ENCODE data around the gene EVI5L.

The EVI5L gene

DNA sequence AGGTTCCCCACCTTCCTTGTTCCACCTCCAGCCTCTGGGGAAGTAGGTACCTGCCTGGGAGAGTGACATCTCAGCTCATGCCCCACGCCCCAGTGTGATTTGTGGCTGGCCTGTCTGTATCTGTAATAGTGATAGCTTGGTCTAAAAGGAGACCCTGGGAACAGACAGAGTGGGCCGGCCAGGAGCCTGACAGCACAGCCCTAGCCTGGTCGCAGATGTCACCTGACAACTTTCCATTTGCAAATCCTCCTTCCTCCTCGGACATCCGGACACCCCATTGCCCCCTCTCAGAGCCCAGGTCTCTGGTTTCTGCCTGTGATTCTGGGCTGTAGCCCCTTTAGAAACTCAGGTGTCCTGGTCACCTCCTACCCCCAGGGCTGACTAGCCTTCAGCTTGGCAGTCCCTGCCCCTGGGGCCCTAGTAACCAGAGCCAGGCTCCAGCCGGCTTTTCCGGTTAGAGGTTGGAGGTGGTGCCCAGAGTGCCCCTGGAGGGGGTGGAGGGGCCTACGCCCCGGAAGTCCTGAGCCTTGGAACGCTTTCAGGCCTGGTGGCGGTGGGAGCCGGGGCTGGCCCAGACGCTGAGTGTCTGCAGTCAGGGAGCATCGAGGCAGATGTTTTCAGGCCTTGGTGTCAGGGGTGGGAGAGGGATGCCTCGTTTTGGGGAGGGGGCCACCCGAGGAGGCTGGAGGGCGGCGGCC lies 64.7 kb downstream of the EVI5L start:
- no peak for DNase-seq (ENCODE audit: low read depth, low spot score)

DNA sequence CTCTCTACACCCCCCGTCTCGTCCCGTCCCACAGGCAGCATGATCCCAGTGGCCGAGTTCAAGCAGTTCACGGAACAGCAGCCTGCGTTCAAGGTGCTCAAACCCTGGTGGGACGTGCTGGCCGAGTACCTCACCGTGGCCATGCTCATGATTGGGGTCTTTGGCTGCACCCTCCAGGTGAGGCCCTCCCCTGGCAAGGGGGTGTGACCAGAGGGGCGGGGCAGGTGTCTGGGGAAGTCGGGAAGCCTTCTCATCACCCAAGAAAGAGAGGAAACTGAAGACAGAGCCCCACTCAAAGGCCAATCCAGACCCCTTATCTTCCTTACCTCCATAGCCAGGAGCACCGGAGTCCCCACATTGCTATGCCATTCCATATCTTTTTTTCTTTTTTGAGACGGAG lies 65.5 kb downstream of the EVI5L start:
- DNase-seq (ENCODE audit: low read depth, low spot score), result no peak

DNA sequence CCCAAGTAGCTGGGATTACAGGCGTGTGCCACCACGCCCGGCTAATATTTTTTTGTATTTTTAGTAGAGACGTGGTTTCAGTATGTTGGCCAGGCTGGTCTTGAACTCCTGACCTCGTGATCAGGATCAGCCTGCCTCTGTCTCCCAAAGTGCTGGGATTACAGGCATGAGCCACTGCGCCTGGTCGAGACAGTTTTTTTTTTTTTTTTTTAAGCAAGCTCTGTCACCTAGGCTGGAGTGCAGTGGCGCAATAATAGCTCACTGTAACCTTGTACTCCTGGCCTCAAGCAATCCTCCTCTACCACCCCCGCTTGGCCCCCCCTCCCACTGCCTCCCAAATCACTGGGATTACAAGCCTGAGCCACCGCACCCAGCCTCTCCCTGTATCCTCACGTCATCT lies 67.3 kb downstream of the EVI5L start:
- no peak for DNase-seq (ENCODE audit: low read depth, low spot score)

DNA sequence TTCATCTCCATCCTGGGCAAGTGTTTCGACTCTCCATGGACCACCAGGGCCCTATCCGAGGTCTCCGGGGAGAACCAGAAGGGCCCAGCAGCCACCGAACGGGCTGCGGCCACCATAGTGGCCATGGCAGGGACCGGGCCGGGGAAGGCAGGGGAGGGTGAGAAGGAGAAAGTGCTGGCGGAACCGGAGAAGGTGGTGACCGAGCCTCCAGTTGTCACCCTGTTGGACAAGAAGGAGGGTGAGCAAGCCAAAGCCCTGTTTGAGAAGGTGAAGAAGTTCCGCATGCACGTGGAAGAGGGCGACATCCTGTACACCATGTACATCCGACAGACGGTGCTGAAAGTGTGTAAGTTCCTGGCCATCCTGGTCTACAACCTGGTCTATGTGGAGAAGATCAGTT lies 68.9 kb downstream of the EVI5L start:
- no peak for DNase-seq (ENCODE audit: low read depth, low spot score)

DNA sequence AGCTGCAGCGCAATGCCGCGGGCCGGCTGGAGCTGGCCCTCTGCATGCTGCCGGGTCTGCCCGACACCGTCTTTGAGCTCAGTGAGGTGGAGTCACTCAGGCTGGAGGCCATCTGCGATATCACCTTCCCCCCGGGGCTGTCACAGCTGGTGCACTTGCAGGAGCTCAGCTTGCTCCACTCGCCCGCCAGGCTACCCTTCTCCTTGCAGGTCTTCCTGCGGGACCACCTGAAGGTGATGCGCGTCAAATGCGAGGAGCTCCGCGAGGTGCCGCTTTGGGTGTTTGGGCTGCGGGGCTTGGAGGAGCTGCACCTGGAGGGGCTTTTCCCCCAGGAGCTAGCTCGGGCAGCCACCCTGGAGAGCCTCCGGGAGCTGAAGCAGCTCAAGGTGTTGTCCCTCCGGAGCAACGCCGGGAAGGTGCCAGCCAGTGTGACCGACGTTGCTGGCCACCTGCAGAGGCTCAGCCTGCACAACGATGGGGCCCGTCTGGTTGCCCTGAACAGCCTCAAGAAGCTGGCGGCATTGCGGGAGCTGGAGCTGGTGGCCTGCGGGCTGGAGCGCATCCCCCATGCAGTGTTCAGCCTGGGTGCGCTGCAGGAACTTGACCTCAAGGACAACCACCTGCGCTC lies 69.8 kb downstream of the EVI5L start:
- DNase-seq (ENCODE audit: low read depth, low spot score), result no peak

DNA sequence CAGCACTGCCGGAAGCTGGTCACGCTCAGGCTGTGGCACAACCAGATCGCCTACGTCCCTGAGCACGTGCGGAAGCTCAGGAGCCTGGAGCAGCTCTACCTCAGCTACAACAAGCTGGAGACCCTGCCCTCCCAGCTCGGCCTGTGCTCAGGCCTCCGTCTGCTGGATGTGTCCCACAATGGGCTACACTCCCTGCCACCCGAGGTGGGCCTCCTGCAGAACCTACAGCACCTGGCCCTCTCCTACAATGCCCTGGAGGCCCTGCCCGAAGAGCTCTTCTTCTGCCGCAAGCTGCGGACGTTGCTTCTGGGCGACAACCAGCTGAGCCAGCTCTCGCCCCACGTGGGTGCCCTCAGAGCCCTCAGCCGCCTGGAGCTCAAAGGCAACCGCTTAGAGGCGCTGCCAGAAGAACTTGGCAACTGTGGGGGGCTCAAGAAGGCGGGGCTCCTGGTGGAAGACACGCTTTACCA lies 70.4 kb downstream of the EVI5L start:
- DNase-seq (ENCODE audit: low read depth, low spot score), result no peak

DNA sequence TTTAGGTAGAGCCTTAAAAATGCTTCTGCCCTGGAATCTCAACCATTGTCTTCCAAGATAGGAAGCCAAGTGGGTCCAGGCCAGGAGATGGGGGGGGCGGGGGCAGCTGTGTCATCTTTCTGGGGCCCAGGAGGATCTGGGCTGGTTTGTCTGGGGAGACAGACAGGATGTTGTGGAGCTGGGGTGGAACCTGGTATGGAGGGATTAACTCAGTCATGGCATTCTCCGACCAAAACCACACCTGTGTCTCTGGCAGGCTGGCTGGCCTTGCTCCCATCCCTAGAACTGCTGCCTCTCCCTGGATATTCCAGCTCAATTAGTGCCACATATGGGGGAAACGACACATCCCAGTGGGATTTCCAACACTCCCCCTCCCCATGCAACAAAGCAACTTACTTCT lies 70.9 kb downstream of the EVI5L start:
- DNase-seq (ENCODE audit: low read depth, low spot score), result no peak

DNA sequence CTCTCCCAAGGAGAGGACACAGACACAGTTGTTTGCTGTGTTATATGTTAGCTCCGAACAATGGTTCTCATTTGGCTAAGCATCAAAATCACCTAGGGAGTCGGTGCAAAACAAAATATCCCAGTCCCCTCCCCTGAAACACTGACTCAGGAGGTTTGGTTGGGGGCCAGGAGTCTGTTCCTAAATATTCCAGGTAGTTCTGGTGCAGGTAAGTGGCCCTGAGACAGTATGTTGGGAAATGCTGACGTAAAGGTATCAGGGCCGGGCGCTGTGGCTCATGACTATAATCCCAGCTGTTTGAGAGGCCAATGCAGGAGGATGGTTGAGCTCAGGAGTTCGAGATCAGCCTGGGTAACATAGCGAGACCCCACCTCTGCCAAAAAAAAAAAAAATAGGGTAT lies 71.3 kb downstream of the EVI5L start:
- no peak for DNase-seq (ENCODE audit: low read depth, low spot score)

DNA sequence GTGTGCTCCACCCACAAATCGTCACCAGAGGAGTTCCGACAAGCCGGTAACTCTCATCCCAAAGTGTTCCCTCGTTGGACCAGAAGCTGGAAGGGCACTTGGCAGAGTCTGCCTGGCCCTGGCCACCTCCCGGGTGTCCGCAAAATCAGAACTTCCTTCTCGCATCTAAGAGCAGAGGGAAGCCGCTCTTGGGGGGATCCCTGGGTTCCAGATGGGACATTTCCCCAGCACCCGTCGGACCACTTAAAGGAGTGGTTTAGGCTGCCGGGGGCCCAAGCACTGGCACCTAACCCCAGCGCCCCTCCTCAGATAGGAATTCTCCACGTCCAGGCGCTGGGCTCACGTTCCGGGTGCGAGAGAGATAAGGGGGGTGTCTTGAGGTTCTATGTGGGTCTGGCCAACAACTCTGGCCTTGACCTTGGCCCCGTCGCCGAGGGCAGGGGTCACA lies 72.8 kb downstream of the EVI5L start:
- DNase-seq (ENCODE audit: low read depth, low spot score), result no peak

DNA sequence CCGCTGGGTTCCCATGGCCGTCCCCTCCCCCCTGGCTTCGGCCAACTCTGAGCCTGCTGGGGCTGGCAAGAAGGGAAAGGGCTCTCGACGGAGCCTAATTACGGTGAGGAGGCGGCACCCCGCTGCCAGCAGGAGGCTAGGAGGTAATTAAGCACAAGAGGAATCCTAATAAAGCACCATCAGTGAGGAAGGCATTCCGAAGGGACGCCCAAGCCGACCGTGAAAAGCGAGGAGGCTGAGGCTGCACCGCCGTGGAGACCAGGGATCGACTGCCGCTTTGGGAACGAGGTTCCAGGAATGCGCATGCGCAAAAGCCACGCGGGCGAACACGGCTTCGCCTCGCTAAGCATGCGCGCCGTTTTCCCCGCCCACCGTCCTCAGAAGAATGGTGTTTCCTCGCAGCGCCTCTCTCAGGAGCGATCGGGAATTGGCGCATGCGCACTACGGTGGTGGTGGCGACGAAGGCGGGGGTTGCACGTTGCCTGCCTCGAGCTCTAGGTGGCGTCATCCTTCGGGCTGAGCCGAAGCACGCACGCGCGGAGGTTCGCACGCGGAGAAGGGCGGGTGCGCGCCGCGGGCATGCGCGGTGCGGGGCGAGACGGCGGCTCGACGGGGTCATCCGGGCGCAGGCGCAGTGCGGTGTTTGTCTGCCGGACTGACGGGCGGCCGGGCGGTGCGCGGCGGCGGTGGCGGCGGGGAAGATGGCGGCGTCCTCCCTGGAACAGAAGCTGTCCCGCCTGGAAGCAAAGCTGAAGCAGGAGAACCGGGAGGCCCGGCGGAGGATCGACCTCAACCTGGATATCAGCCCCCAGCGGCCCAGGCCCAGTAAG lies 73.4 kb downstream of the EVI5L start, which contains the start of gene MAP2K7:
Gene MAP2K7 (plus strand): TSS at position 634 of the 830 bp plus-strand sequence. CDS start 68 bp downstream, at position 702.
- peak; percentile 100 for DNase-seq (ENCODE audit: low read depth, low spot score)

DNA sequence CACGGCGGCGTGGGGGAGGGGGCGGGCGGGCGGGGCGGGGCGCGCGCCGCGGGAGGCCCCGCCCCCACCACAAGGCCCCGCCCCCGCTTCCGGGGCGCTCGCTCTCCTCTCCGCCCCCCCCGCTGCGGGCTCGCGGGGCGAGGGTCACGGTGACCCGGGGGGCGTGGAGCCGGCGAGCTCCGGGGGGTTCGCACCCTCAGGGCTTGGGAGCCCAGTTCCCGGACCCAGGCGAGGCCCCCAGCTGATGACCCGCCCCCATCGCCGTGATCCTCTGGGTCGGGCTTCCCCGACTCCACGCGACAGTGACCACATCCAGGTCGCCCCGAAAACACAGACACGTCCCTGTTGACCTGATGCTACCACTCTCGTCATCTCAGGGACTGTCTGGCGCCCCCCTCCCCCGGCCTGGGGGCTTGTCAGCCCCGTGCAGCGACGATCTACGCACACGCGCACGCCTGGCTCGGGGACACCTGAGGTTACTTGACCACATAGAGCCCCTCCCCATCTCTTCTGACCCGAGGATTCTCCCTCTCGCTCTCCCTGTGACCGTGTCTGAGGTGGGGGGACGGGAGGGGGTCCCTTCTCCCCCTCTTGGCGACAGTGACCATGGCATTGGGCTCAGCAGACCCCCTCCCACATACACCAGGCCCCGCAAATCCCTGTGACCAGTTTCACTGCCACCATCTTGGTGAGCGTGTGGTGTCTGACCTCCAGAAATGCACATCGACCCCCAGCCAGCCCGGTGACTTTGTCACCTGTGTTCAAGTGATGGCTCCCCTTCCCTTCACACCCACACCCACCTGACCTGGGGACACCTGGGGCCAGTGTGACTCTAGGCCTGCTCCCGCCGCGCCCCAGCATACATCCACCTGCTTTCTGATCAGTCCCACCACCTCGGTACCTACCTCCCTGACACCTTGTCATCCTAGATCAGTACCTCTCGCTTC lies 74.3 kb downstream of the EVI5L start:
- DNase-seq (ENCODE audit: low read depth, low spot score), result no peak

DNA sequence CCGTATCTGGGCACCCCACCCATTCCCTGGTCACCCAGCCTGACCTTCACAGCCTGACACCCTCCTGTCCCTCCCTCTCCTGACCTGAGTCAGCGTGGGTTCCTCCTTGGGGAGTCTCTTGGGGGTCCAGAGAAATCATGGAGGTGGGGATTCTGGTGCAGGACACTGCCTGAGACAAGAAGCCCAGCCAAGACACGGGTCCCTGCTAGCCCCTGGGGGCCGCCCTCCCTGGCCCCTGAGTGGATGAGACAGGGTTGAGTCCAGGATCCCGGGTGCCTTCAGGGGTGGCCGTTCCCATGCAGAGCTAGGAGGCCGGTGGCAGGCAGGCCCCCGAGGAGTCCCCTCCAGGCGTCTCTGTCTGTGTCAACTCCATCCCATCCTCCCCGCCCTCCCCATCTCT lies 75.2 kb downstream of the EVI5L start:
- DNase-seq (ENCODE audit: low read depth, low spot score), result no peak

DNA sequence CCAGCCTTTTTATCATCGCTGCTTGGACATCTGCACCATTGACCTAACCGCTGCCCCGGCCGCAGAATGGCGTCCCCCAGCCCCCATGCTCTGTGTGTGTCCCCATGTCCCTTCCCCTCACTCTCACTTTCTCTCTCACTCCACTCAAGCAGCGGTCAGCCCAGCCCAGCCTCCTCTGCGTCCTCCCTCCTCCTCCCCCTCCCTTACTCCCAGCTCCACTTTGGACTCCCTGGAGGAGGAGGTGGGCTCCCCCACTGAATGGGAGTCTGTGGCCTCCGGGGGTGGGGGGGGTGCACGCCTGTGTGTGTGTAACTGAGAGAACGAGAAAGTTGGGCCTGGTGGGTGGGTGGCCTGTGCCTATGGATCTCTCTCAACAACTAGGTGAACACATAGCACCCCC lies 75.8 kb downstream of the EVI5L start:
- no peak for DNase-seq (ENCODE audit: low read depth, low spot score)

DNA sequence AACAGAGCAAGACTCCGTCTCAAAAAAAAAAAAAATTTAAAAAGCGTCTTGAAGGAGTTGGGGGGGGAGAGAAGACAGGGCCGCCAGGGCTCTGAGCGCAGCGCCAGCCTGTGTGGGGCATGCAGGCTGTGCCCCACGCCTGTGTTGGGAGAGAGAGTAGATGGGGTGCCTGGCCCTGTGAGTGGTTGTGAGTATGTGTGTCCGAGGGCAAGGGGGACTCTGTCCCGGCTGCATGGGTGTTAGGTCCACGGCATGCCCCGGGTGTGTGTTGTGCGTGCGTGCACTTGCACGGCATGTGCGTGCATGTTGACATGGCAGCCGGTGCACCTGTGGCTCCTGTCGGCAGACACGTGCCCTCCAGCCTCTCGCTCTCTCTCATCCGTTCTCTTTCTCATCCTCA lies 77.1 kb downstream of the EVI5L start:
- DNase-seq (ENCODE audit: low read depth, low spot score), result no peak

DNA sequence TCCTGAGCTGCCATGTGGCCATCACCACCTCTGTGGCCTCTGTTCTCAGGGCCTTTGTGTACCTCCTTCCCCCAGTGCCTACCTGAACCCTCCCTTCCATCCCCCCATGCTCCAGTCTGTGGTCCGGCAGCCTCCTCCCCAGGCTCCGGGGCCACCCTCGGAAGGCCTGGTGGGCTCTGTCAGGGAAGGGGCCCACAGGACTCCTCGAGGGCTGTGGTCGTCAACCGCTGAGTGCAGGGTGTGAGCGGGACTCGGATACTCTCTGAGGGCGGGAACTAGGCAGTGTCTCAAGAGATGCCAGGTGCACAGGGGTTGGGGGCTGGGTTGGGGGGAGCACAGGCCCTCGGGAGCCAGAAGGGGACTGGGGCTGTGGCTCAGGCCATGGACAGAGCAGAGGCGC lies 77.5 kb downstream of the EVI5L start:
- DNase-seq (ENCODE audit: low read depth, low spot score), result no peak

DNA sequence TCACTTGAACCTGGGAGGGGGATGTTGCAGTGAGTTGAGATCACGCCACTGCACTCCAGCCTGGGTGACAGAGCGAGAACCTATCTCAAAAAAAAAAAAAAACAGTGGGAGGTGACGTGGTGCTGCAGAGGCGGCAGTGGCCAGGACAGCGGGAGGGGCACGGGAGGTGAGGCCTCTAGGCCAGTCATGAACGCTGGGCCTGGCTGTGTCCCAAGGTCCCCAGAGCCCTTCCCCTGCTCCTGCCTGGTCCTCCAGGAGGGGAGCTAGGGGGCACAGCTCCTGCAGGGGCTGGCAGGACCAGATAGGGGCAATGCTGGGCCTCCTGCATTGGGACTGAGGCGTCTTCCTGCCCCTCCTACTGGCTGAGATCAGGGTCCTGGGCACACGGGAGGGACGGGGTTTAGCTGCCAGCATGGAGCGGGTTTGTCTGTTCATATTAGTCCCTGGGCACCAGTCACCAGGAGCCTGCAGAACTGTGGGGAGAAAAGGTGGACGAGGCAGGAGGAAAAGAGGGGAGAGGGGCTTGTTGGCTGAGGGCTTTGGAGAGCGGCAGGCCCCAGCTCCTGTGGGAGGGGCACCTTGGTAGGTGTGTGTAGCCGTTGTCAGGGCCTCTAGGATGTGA lies 78.2 kb downstream of the EVI5L start:
- DNase-seq (ENCODE audit: low read depth, low spot score), result no peak

DNA sequence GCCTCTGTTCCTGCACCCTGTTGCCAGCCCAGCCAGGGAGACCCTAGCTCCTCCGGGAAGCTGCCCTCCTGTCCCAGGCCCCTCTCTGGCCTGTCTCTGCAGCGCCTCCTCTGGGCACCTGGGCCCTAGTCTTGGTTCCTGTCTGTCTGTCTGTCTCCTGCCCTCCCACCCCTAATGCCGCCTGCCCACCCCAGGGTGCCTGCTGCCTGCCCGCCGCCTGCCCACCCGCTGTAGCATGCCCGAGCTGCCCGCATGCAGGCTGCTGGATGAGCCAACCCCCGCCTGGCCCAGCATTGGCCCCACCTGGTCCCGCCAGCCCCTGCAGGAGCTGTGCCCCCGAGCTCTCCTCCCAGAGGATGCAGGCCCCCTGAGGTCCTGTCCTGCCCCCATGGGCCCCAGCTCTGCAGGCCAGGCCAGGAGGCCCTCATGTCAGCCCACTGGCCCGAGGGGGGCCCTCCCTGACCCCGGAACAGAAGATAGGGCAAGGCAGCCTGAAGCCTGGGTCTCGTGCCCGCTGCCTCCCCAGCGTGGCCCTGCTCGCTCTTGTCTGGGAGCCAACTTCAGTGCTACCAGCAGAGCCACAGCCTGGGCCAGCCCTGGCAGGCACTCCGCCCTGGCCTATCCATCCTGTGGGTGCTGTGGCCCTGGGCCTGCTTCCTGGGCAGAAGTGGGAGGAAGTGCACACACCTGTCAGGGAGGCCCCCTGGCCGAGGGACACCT lies 78.9 kb downstream of the EVI5L start:
- no peak for DNase-seq (ENCODE audit: low read depth, low spot score)

DNA sequence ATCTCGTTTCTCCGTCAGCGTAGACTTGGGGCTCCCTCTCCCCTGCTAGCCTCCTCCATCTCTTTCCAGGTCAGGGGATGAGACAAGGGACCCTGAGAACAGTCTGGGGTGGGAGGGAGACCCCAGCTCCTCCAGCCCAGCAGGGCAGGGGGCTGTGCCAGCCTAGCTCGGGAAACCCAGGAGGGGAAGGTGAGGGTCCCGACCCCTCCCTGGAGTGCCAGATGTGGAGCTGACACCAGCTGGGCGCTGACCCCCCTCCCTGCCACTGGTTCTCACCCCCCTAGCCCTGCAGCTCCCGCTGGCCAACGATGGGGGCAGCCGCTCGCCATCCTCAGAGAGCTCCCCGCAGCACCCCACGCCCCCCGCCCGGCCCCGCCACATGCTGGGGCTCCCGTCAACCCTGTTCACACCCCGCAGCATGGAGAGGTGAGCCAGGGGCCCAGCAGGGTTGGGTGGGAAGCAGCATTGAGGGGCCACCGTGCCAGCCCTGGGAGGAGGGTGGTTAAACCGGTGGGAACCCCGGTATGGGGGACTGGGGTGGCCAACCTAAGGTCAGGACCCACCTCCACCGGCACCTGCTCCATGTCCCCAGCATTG lies 79.6 kb downstream of the EVI5L start:
- DNase-seq (ENCODE audit: low read depth, low spot score), result no peak

DNA sequence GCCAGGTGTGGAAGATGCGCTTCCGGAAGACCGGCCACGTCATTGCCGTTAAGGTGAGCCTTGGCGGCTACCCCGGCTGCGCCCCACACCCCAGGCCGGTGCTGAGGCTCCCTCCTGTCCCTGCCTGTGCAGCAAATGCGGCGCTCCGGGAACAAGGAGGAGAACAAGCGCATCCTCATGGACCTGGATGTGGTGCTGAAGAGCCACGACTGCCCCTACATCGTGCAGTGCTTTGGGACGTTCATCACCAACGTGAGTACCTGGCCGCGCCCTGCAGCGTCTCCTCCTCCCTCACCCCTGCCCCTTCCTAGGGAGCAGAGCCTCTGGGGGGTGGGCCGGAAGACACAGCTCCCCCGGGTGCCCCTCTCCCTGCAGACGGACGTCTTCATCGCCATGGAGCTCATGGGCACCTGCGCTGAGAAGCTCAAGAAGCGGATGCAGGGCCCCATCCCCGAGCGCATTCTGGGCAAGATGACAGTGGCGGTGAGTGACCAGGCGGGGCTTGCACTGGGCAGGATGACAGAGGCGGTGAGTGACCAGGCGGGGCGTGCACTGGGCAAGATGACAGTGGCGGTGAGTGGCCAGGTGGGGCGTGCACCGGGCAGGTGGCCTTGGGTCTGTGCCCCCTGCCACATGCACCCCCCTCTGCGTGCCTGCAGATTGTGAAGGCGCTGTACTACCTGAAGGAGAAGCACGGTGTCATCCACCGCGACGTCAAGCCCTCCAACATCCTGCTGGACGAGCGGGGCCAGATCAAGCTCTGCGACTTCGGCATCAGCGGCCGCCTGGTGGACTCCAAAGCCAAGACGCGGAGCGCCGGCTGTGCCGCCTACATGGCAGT lies 80.5 kb downstream of the EVI5L start:
- no peak for DNase-seq (ENCODE audit: low read depth, low spot score)
